ENCODE measurements around the gene IL17F.

Gene IL17F

GRCh38 chr6:52284460-52285176, 40.3 kb upstream of the IL17F start, which contains the start of gene MCM3:
TSS of gene MCM3 (minus strand) at chr6:52284742. CDS start at chr6:52284674, 68 bp downstream.
- TF ChIP-seq ZFX (IDR thresholded peaks at IDR 0.05; ENCODE audit: borderline replicate concordance): no peak
- TF ChIP-seq, protein P1, sequence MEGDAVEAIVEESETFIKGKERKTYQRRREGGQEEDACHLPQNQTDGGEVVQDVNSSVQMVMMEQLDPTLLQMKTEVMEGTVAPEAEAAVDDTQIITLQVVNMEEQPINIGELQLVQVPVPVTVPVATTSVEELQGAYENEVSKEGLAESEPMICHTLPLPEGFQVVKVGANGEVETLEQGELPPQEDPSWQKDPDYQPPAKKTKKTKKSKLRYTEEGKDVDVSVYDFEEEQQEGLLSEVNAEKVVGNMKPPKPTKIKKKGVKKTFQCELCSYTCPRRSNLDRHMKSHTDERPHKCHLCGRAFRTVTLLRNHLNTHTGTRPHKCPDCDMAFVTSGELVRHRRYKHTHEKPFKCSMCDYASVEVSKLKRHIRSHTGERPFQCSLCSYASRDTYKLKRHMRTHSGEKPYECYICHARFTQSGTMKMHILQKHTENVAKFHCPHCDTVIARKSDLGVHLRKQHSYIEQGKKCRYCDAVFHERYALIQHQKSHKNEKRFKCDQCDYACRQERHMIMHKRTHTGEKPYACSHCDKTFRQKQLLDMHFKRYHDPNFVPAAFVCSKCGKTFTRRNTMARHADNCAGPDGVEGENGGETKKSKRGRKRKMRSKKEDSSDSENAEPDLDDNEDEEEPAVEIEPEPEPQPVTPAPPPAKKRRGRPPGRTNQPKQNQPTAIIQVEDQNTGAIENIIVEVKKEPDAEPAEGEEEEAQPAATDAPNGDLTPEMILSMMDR (IDR thresholded peaks at IDR 0.05): no peak
- H3K27ac ChIP-seq: peak within 1 kb of the TSS; percentile 88

DNA sequence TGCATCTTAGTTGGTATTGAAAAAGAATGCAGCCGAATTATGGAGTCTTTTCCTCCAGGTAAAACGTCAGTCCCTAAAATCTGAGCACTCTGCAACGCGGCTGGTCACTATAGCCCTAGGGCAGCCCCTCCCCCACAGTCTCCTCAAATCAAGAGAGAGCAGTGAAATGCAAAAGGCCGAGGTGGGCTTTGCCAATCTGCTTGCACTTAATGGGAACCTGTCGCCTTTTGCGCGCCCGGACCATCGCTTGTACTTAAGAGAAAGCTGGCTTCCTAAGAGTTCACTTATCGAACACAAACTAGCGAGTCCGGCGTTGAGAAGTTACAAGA, 39.8 kb upstream of the IL17F start:
- peak overlapping the region; percentile 88 for H3K27ac ChIP-seq
- TF ChIP-seq, protein P1 (IDR thresholded peaks at IDR 0.05): no peak
- TF ChIP-seq ZFX (IDR thresholded peaks at IDR 0.05; ENCODE audit: borderline replicate concordance): no peak

- no peak for TF ChIP-seq ZFX (IDR thresholded peaks at IDR 0.05; ENCODE audit: borderline replicate concordance)
- TF ChIP-seq, protein P1 (IDR thresholded peaks at IDR 0.05): no peak
- peak overlapping the region; percentile 88 for H3K27ac ChIP-seq
Measured at GRCh38 chr6:52283111-52283510, 38.8 kb upstream of the IL17F start.

GRCh38 chr6:52276130-52276529, 31.8 kb upstream of the IL17F start:
- TF ChIP-seq, protein P1 (IDR thresholded peaks at IDR 0.05): no peak
- no peak for TF ChIP-seq ZFX (IDR thresholded peaks at IDR 0.05; ENCODE audit: borderline replicate concordance)
- no peak overlapping the region for H3K27ac ChIP-seq

GRCh38 chr6:52271852-52272460, 27.7 kb upstream of the IL17F start:
- H3K27ac ChIP-seq: no peak overlapping the region
- TF ChIP-seq, protein P1 (IDR thresholded peaks at IDR 0.05): no peak
- TF ChIP-seq ZFX (IDR thresholded peaks at IDR 0.05; ENCODE audit: borderline replicate concordance): no peak

- no peak overlapping the region for H3K27ac ChIP-seq
- no peak for TF ChIP-seq ZFX (IDR thresholded peaks at IDR 0.05; ENCODE audit: borderline replicate concordance)
- TF ChIP-seq, protein P1 (IDR thresholded peaks at IDR 0.05): peak; percentile 94
Measured at GRCh38 chr6:52263709-52264540, 19.6 kb upstream of the IL17F start.
